ENCODE results near the gene PLPPR2.

Gene PLPPR2

GRCh38 chr19:11387162-11388034 lies 32.2 kb downstream of the PLPPR2 start:
- TF ChIP-seq POLR2AphosphoS5 (IDR thresholded peaks at IDR 0.05; ENCODE audit: low read depth, low read length) (no peak), SPI1 (IDR thresholded peaks at IDR 0.05; ENCODE audit: low read depth, low read length) (peak; percentile 1; the same call in 1 of the 2 replicates), POU2F2 (IDR thresholded peaks at IDR 0.05; ENCODE audit: low read depth, low read length) (no peak), TAF1 (IDR thresholded peaks at IDR 0.05; ENCODE audit: low read depth, low read length) (no peak), PAX5 (IDR thresholded peaks at IDR 0.05; ENCODE audit: insufficient read depth, low read length, severe bottlenecking) (no peak), POLR2A (IDR thresholded peaks at IDR 0.05; ENCODE audit: low read depth, low read length) (no peak)
- no peak for FAIRE-seq
- no peak for DNase-seq (ENCODE audit: insufficient read length, low spot score)

- no peak for TF ChIP-seq SPI1 (IDR thresholded peaks at IDR 0.05; ENCODE audit: low read depth, low read length)
- no peak for TF ChIP-seq POLR2AphosphoS5 (IDR thresholded peaks at IDR 0.05; ENCODE audit: low read depth, low read length)
- no peak for TF ChIP-seq POLR2A (IDR thresholded peaks at IDR 0.05; ENCODE audit: low read depth, low read length)
- TF ChIP-seq TAF1 (IDR thresholded peaks at IDR 0.05; ENCODE audit: low read depth, low read length), result no peak
- TF ChIP-seq POU2F2 (IDR thresholded peaks at IDR 0.05; ENCODE audit: low read depth, low read length), result no peak
- no peak for TF ChIP-seq PAX5 (IDR thresholded peaks at IDR 0.05; ENCODE audit: insufficient read depth, low read length, severe bottlenecking)
- no peak for FAIRE-seq
- DNase-seq (ENCODE audit: insufficient read length, low spot score), result no peak
Observed at GRCh38 chr19:11390359-11390758, 35.1 kb downstream of the PLPPR2 start.

GRCh38 chr19:11390933-11391680 lies 35.9 kb downstream of the PLPPR2 start:
- no peak for FAIRE-seq
- no peak for TF ChIP-seq POLR2AphosphoS5 (IDR thresholded peaks at IDR 0.05; ENCODE audit: low read depth, low read length)
- TF ChIP-seq SPI1 (IDR thresholded peaks at IDR 0.05; ENCODE audit: low read depth, low read length), result no peak
- no peak for TF ChIP-seq POU2F2 (IDR thresholded peaks at IDR 0.05; ENCODE audit: low read depth, low read length)
- no peak for TF ChIP-seq POLR2A (IDR thresholded peaks at IDR 0.05; ENCODE audit: low read depth, low read length)
- TF ChIP-seq PAX5 (IDR thresholded peaks at IDR 0.05; ENCODE audit: insufficient read depth, low read length, severe bottlenecking), result no peak
- no peak for TF ChIP-seq TAF1 (IDR thresholded peaks at IDR 0.05; ENCODE audit: low read depth, low read length)
- no peak for DNase-seq (ENCODE audit: insufficient read length, low spot score)

- no peak for DNase-seq (ENCODE audit: insufficient read length, low spot score)
- TF ChIP-seq POLR2A (IDR thresholded peaks at IDR 0.05; ENCODE audit: low read depth, low read length), result no peak
- no peak for TF ChIP-seq POLR2AphosphoS5 (IDR thresholded peaks at IDR 0.05; ENCODE audit: low read depth, low read length)
- no peak for TF ChIP-seq TAF1 (IDR thresholded peaks at IDR 0.05; ENCODE audit: low read depth, low read length)
- no peak for TF ChIP-seq SPI1 (IDR thresholded peaks at IDR 0.05; ENCODE audit: low read depth, low read length)
- TF ChIP-seq PAX5 (IDR thresholded peaks at IDR 0.05; ENCODE audit: insufficient read depth, low read length, severe bottlenecking), result no peak
- no peak for TF ChIP-seq POU2F2 (IDR thresholded peaks at IDR 0.05; ENCODE audit: low read depth, low read length)
- FAIRE-seq, result no peak
Observed at GRCh38 chr19:11397089-11397610, 41.9 kb downstream of the PLPPR2 start.

- FAIRE-seq, result no peak
- no peak for DNase-seq (ENCODE audit: insufficient read length, low spot score)
Observed at GRCh38 chr19:11399667-11400066, 44.4 kb downstream of the PLPPR2 start.

GRCh38 chr19:11400798-11401197 lies 45.6 kb downstream of the PLPPR2 start:
- FAIRE-seq, result no peak
- no peak for TF ChIP-seq PAX5 (IDR thresholded peaks at IDR 0.05; ENCODE audit: insufficient read depth, low read length, severe bottlenecking)
- no peak for TF ChIP-seq SPI1 (IDR thresholded peaks at IDR 0.05; ENCODE audit: low read depth, low read length)
- no peak for TF ChIP-seq POU2F2 (IDR thresholded peaks at IDR 0.05; ENCODE audit: low read depth, low read length)
- DNase-seq (ENCODE audit: insufficient read length, low spot score), result no peak

More at GRCh38 chr19:11399667-11400066, 44.4 kb downstream of the PLPPR2 start:
- TF ChIP-seq SPI1 (IDR thresholded peaks at IDR 0.05; ENCODE audit: low read depth, low read length) (no peak), POLR2AphosphoS5 (IDR thresholded peaks at IDR 0.05; ENCODE audit: low read depth, low read length) (no peak), TAF1 (IDR thresholded peaks at IDR 0.05; ENCODE audit: low read depth, low read length) (no peak), PAX5 (IDR thresholded peaks at IDR 0.05; ENCODE audit: insufficient read depth, low read length, severe bottlenecking) (no peak), POU2F2 (IDR thresholded peaks at IDR 0.05; ENCODE audit: low read depth, low read length) (no peak), POLR2A (IDR thresholded peaks at IDR 0.05; ENCODE audit: low read depth, low read length) (no peak)

- no peak for TF ChIP-seq PAX5 (IDR thresholded peaks at IDR 0.05; ENCODE audit: insufficient read depth, low read length, severe bottlenecking)
- no peak for TF ChIP-seq POLR2AphosphoS5 (IDR thresholded peaks at IDR 0.05; ENCODE audit: low read depth, low read length)
- no peak for TF ChIP-seq SPI1 (IDR thresholded peaks at IDR 0.05; ENCODE audit: low read depth, low read length)
- TF ChIP-seq TAF1 (IDR thresholded peaks at IDR 0.05; ENCODE audit: low read depth, low read length), result no peak
- TF ChIP-seq POU2F2 (IDR thresholded peaks at IDR 0.05; ENCODE audit: low read depth, low read length), result no peak
- no peak for TF ChIP-seq POLR2A (IDR thresholded peaks at IDR 0.05; ENCODE audit: low read depth, low read length)
- DNase-seq (ENCODE audit: insufficient read length, low spot score) (no peak), FAIRE-seq (no peak)
Observed at GRCh38 chr19:11401808-11402543, 46.7 kb downstream of the PLPPR2 start.

GRCh38 chr19:11404588-11405222 lies 49.5 kb downstream of the PLPPR2 start:
- FAIRE-seq (no peak), DNase-seq (ENCODE audit: insufficient read length, low spot score) (no peak)
- no peak for TF ChIP-seq POU2F2 (IDR thresholded peaks at IDR 0.05; ENCODE audit: low read depth, low read length)
- no peak for TF ChIP-seq POLR2A (IDR thresholded peaks at IDR 0.05; ENCODE audit: low read depth, low read length)
- no peak for TF ChIP-seq TAF1 (IDR thresholded peaks at IDR 0.05; ENCODE audit: low read depth, low read length)
- TF ChIP-seq PAX5 (IDR thresholded peaks at IDR 0.05; ENCODE audit: insufficient read depth, low read length, severe bottlenecking), result no peak
